Measurements from ENCODE around the gene GBX2. TPM values are rescaled to one million over a fixed set of nuclear protein-coding genes. Genes with fewer than 3 reads are reported as not detected.

GBX2 gene
- total RNA-seq, 1 donor from 2014 or later: 0.84 TPM

- TF ChIP-seq CTCF (IDR thresholded peaks at IDR 0.05; ENCODE audit: insufficient read depth, low read length, poor library complexity, severe bottlenecking): no peak
- no peak for DNase-seq (ENCODE audit: low read depth)
These were observed 5.9 kb downstream of the GBX2 start for GRCh38 chr2:236162031-236162845.

GRCh38 chr2:236161531-236161930 is 6.7 kb downstream of the GBX2 start:
- Histone ChIP-seq H3K4me3 (ENCODE audit: low read depth, low read length) (no peak overlapping the region), H3K36me3 (ENCODE audit: control insufficient read depth, insufficient read depth, low read length) (no peaks in the 10 kb centered on the region), H3K27me3 (ENCODE audit: control insufficient read depth, insufficient read depth, low read length) (peaks cover 69% of the 10 kb centered on the region)
- no peak for TF ChIP-seq CTCF (IDR thresholded peaks at IDR 0.05; ENCODE audit: insufficient read depth, low read length, poor library complexity, severe bottlenecking)
- DNase-seq (ENCODE audit: low read depth): no peak

More at GRCh38 chr2:236162031-236162845, 5.9 kb downstream of the GBX2 start:
- Histone ChIP-seq H3K27me3 (ENCODE audit: control insufficient read depth, insufficient read depth, low read length) (peaks cover 76% of the 10 kb centered on the region), H3K36me3 (ENCODE audit: control insufficient read depth, insufficient read depth, low read length) (no peaks in the 10 kb centered on the region), H3K4me3 (ENCODE audit: low read depth, low read length) (no peak overlapping the region)

- Histone ChIP-seq H3K36me3 (ENCODE audit: control insufficient read depth, insufficient read depth, low read length) (no peaks in the 10 kb centered on the region), H3K4me3 (ENCODE audit: low read depth, low read length) (no peak overlapping the region), H3K27me3 (ENCODE audit: control insufficient read depth, insufficient read depth, low read length) (peaks cover 64% of the 10 kb centered on the region)
- TF ChIP-seq CTCF (IDR thresholded peaks at IDR 0.05; ENCODE audit: insufficient read depth, low read length, poor library complexity, severe bottlenecking): no peak
- no peak for DNase-seq (ENCODE audit: low read depth)
These were observed 7.1 kb downstream of the GBX2 start for GRCh38 chr2:236161082-236161462.

GRCh38 chr2:236160366-236161081 is 7.7 kb downstream of the GBX2 start:
- Histone ChIP-seq H3K36me3 (ENCODE audit: control insufficient read depth, insufficient read depth, low read length) (no peaks in the 10 kb centered on the region), H3K27me3 (ENCODE audit: control insufficient read depth, insufficient read depth, low read length) (peaks cover 59% of the 10 kb centered on the region), H3K4me3 (ENCODE audit: low read depth, low read length) (no peak overlapping the region)
- no peak for TF ChIP-seq CTCF (IDR thresholded peaks at IDR 0.05; ENCODE audit: insufficient read depth, low read length, poor library complexity, severe bottlenecking)
- DNase-seq (ENCODE audit: low read depth): no peak

GRCh38 chr2:236159778-236160170 is 8.4 kb downstream of the GBX2 start:
- Histone ChIP-seq H3K4me3 (ENCODE audit: low read depth, low read length) (no peak overlapping the region), H3K36me3 (ENCODE audit: control insufficient read depth, insufficient read depth, low read length) (no peaks in the 10 kb centered on the region), H3K27me3 (ENCODE audit: control insufficient read depth, insufficient read depth, low read length) (peaks cover 56% of the 10 kb centered on the region)
- no peak for DNase-seq (ENCODE audit: low read depth)
- no peak for TF ChIP-seq CTCF (IDR thresholded peaks at IDR 0.05; ENCODE audit: insufficient read depth, low read length, poor library complexity, severe bottlenecking)

All from kidney epithelial cell (primary cell).